ENCODE measurements around the gene DNAH17.

DNA sequence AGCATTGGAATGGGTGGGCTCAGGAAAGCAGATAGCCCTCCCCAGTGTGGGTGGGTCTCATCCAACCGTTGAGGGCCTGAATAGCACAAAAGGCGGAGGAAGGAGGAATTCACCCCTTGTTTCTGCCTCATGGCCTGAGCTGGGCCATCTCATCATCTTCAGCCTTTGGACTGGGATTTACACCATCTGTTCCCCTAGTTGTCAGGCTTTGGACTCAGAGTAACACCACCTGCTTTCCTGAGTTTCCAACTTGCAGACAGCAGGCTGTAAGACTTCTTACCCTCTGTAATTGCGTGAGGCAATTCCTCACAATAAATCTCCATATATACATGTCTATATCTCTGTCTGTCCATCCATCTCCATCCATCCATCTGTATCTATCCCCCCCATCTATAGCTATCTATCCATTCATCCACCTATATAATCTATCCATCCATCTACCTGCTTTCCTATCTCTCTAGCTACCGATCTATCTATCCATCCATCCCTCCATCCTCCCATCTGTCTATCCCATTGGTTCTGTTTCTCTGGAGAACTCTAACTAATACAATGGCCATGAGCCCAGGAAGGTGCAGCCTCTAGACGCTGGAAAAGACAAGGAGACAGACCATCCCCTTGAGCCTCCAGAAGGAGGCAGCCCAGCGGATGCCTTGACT, 21.3 kb downstream of the DNAH17 start:
- no peak for TF ChIP-seq CTCF (IDR thresholded peaks at IDR 0.05)
- TF ChIP-seq POLR2AphosphoS5 (IDR thresholded peaks at IDR 0.05): no peak
- no peak for TF ChIP-seq POLR2A (IDR thresholded peaks at IDR 0.05)
